ENCODE results near the gene CREG1. TPM values are rescaled to one million over a fixed set of nuclear protein-coding genes. Genes with fewer than 3 reads are reported as not detected.

CREG1 gene
- total and polyA plus RNA-seq, 8 donors = 71.7 to 157 (median 93.7) TPM

GRCh38 chr1:167528057-167528728, 25.4 kb downstream of the CREG1 start:
- Histone ChIP-seq H3K4me3 (no peak overlapping the region), H3K27ac (no peak overlapping the region), H3K36me3 (no peaks in the 10 kb centered on the region), H3K9me3 (no peaks in the 10 kb centered on the region), H3K27me3 (no peaks in the 10 kb centered on the region), H3K4me1 (no peaks in the 10 kb centered on the region)
- TF ChIP-seq CTCF (IDR thresholded peaks at IDR 0.05) = no peak
- intact Hi-C loops (cut with DNase I) = loop anchor here in 1 of 2 donors (10.0 kb wide), 1 partner anchor 453 kb away; no protein-coding TSS in a partner anchor
- DNase-seq (no peak), ATAC-seq (no peak)

- intact Hi-C loops (cut with DNase I) = loop anchor here in 1 of 2 donors (10.0 kb wide), 1 partner anchor 452 kb away; no protein-coding TSS in a partner anchor
- no peaks in the 10 kb centered on the region for H3K9me3 ChIP-seq
- no peak overlapping the region for H3K27ac ChIP-seq
- no peak overlapping the region for H3K4me3 ChIP-seq
- ATAC-seq (no peak), DNase-seq (no peak)
- no peak for TF ChIP-seq CTCF (IDR thresholded peaks at IDR 0.05)
- H3K36me3 ChIP-seq = no peaks in the 10 kb centered on the region
- H3K27me3 ChIP-seq = no peaks in the 10 kb centered on the region
- H3K4me1 ChIP-seq = no peaks in the 10 kb centered on the region
These were observed 26.7 kb downstream of the CREG1 start for GRCh38 chr1:167526667-167527383.

GRCh38 chr1:167524651-167525050, 28.9 kb downstream of the CREG1 start:
- intact Hi-C loops (cut with DNase I) = loop anchor here in 1 of 2 donors (10.0 kb wide), 1 partner anchor 450 kb away; no protein-coding TSS in a partner anchor
- H3K27ac ChIP-seq = no peak overlapping the region
- no peaks in the 10 kb centered on the region for H3K36me3 ChIP-seq
- no peaks in the 10 kb centered on the region for H3K4me1 ChIP-seq
- DNase-seq = no peak
- H3K9me3 ChIP-seq = no peaks in the 10 kb centered on the region
- no peak for TF ChIP-seq CTCF (IDR thresholded peaks at IDR 0.05)
- H3K27me3 ChIP-seq = no peaks in the 10 kb centered on the region
- H3K4me3 ChIP-seq = no peak overlapping the region
- ATAC-seq = no peak

- TF ChIP-seq CTCF (IDR thresholded peaks at IDR 0.05) = no peak
- intact Hi-C loops (cut with DNase I) = loop anchor here in 1 of 2 donors (10.0 kb wide), 1 partner anchor 447 kb away; no protein-coding TSS in a partner anchor
- Histone ChIP-seq H3K4me3 (no peak overlapping the region), H3K27ac (no peak overlapping the region), H3K4me1 (no peaks in the 10 kb centered on the region), H3K9me3 (no peaks in the 10 kb centered on the region), H3K27me3 (no peaks in the 10 kb centered on the region), H3K36me3 (no peaks in the 10 kb centered on the region)
- ATAC-seq = no peak
- no peak for DNase-seq
These were observed 31.3 kb downstream of the CREG1 start for GRCh38 chr1:167522246-167522645.

- ATAC-seq (no peak), DNase-seq (no peak)
- no peaks in the 10 kb centered on the region for H3K9me3 ChIP-seq
- intact Hi-C loops (cut with DNase I) = loop anchor here in 1 of 2 donors (10.0 kb wide), 1 partner anchor 446 kb away; no protein-coding TSS in a partner anchor
- no peak for TF ChIP-seq CTCF (IDR thresholded peaks at IDR 0.05)
- no peak overlapping the region for H3K27ac ChIP-seq
- no peak overlapping the region for H3K4me3 ChIP-seq
- H3K27me3 ChIP-seq = no peaks in the 10 kb centered on the region
- H3K36me3 ChIP-seq = no peaks in the 10 kb centered on the region
- no peaks in the 10 kb centered on the region for H3K4me1 ChIP-seq
These were observed 32.8 kb downstream of the CREG1 start for GRCh38 chr1:167520711-167521206.

All from left lung (tissue), 10 donors.